NCI-H1417 treated with DMSO at 0.1 percent for 48 hours (cell line): ENCODE results near the gene CXCL12.

Source experiments
- DNase-seq: peaks from one replicate; lab custom pipeline; 2025; lab: John Stamatoyannopoulos, UW

The CXCL12 gene

GRCh38 chr10:44399659-44400451 lies 15.0 kb upstream of the CXCL12 start:
- no peak for DNase-seq

- DNase-seq, result no peak
These were observed 14.1 kb upstream of the CXCL12 start for GRCh38 chr10:44398747-44399658.

GRCh38 chr10:44398271-44398670 lies 13.4 kb upstream of the CXCL12 start:
- no peak for DNase-seq

- DNase-seq, result no peak
These were observed 12.8 kb upstream of the CXCL12 start for GRCh38 chr10:44397476-44398225.

- DNase-seq, result no peak
These were observed 11.8 kb upstream of the CXCL12 start for GRCh38 chr10:44396671-44397191.

GRCh38 chr10:44395902-44396670 lies 11.2 kb upstream of the CXCL12 start:
- no peak for DNase-seq

- no peak for DNase-seq
These were observed 10.5 kb upstream of the CXCL12 start for GRCh38 chr10:44395396-44395795.

- DNase-seq, result no peak
These were observed 9.9 kb upstream of the CXCL12 start for GRCh38 chr10:44394696-44395381.

GRCh38 chr10:44393834-44394547 lies 9.1 kb upstream of the CXCL12 start:
- no peak for DNase-seq

- no peak for DNase-seq
These were observed 8.2 kb upstream of the CXCL12 start for GRCh38 chr10:44393051-44393630.

- no peak for DNase-seq
These were observed 7.5 kb upstream of the CXCL12 start for GRCh38 chr10:44392420-44392819.

GRCh38 chr10:44391981-44392380 lies 7.1 kb upstream of the CXCL12 start:
- DNase-seq, result no peak

- no peak for DNase-seq
These were observed 5.7 kb upstream of the CXCL12 start for GRCh38 chr10:44390585-44391072.

GRCh38 chr10:44389556-44389955 lies 4.7 kb upstream of the CXCL12 start:
- no peak for DNase-seq

GRCh38 chr10:44389150-44389549 lies 4.3 kb upstream of the CXCL12 start:
- no peak for DNase-seq

- DNase-seq, result no peak
These were observed 3.7 kb upstream of the CXCL12 start for GRCh38 chr10:44388641-44389040.

GRCh38 chr10:44387853-44388251 lies 3.0 kb upstream of the CXCL12 start:
- DNase-seq, result no peak

GRCh38 chr10:44386546-44387052 lies 1.7 kb upstream of the CXCL12 start:
- no peak for DNase-seq

- DNase-seq, result no peak
These were observed 972 bp upstream of the CXCL12 start for GRCh38 chr10:44385696-44386441.
